ENCODE results near the gene ZNF473.
"Not testable (repeated sequence)": the region's sequence is repeated elsewhere in the genome, so short reads cannot be mapped to it uniquely, and the experiment has no call there.

DNA sequence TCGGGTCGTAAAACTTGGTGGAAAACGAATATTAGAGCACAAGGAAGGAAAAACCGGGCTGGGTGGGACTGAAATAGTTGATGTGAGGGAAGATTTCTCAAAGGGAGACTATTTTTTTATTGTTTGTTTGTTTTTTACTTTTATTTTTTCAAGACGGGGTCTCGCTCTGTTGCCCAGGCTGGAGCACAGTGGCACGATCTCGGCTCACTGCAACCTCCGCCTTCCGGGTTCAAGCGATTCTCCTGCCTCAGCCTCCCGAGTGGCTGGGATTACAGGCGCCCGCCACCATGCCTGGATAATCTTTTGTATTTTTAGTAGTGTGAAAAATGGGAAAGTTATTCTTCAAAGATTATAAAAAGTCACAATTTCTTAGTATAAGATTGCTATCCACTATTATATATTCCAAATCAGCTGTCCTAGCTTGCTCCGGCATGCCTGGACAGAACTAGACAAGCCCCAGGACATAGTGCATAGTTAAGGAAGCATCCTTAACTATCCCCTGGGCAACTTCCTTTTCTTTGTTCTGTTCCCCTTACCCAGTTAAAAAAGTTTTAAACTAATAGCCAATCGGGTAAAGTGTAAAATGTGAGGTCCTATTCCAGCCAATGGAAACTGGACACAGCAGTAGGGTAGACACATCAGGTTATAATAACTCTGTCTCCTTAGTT, 25.6 kb downstream of the ZNF473 start:
- not testable (repeated sequence) for TF ChIP-seq EZH2 (IDR thresholded peaks at IDR 0.05; ENCODE audit: borderline replicate concordance, insufficient read depth, low read depth, low read length, poor library complexity, severe bottlenecking)
- TF ChIP-seq, protein P1, sequence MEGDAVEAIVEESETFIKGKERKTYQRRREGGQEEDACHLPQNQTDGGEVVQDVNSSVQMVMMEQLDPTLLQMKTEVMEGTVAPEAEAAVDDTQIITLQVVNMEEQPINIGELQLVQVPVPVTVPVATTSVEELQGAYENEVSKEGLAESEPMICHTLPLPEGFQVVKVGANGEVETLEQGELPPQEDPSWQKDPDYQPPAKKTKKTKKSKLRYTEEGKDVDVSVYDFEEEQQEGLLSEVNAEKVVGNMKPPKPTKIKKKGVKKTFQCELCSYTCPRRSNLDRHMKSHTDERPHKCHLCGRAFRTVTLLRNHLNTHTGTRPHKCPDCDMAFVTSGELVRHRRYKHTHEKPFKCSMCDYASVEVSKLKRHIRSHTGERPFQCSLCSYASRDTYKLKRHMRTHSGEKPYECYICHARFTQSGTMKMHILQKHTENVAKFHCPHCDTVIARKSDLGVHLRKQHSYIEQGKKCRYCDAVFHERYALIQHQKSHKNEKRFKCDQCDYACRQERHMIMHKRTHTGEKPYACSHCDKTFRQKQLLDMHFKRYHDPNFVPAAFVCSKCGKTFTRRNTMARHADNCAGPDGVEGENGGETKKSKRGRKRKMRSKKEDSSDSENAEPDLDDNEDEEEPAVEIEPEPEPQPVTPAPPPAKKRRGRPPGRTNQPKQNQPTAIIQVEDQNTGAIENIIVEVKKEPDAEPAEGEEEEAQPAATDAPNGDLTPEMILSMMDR (IDR thresholded peaks at IDR 0.05) = not testable (repeated sequence)

Data from B cell (primary cell).